Panc1 (cell line): ENCODE data around the gene TUBB1. TPM values are rescaled to one million over a fixed set of nuclear protein-coding genes. Genes with fewer than 3 reads are reported as not detected.

ENCODE experiments used
- ATAC-seq: fragments of 200-7000 bp; cut with Tn5 transposase; 2 replicates; pipeline ENCODE4 v1.9.1; 2020; ENCODE audit warnings: mild to moderate bottlenecking, moderate library complexity
- BruUV-seq: library from RNA; stranded (reverse); fragments of 400-500 nt; replicated peaks from 2 replicates; lab custom pipeline; 2021; lab: Mats Ljungman, UMichigan
- CTCF ChIA-PET: fragments of 300-600 bp; sonication (Branson Sonifier 250); formaldehyde crosslinking; loops from one replicate; lab custom pipeline; 2022; ENCODE audit warnings: antibody characterized with exemption; lab: Charles Lee
- POLR2A ChIA-PET: fragments of 300-600 bp; sonication (Branson Sonifier 250); formaldehyde crosslinking; loops from one replicate; lab custom pipeline; 2022; ENCODE audit warnings: antibody characterized with exemption; lab: Charles Lee
- DNase-seq: peaks from one replicate; pipeline ENCODE4 v3.0.0-alpha.2; 2010; ENCODE audit warnings: low read depth, low spot score
- H3K27ac ChIP-seq: 2 replicates; pipeline ENCODE4 v1.5.1; 2011; ENCODE audit warnings: mild to moderate bottlenecking, low read length, inconsistent platforms
- H3K27me3 ChIP-seq: fragments of 200-500 bp; sonication (Bioruptor generic); 2 replicates; pipeline ENCODE4 v1.6.0; 2014; ENCODE audit warnings: low read length, inconsistent platforms; ENCODE audit not compliant: control insufficient read depth, insufficient read depth
- H3K36me3 ChIP-seq: fragments of 200-500 bp; sonication (Bioruptor generic); 2 replicates; pipeline ENCODE4 v1.5.1; 2014; ENCODE audit warnings: inconsistent platforms, mild to moderate bottlenecking, low read length, moderate library complexity; ENCODE audit not compliant: control insufficient read depth, insufficient read depth
- H3K4me1 ChIP-seq: 2 replicates; pipeline ENCODE4 v1.5.1; 2011; ENCODE audit warnings: inconsistent platforms, mild to moderate bottlenecking, low read length, moderate library complexity; ENCODE audit not compliant: control insufficient read depth, insufficient read depth
- H3K4me3 ChIP-seq, 2 experiments: 2 replicates each; pipeline ENCODE4 v1.5.1; 2011 to 2012; ENCODE audit warnings: low read depth in 2 of 2, low read length in 2 of 2, mild to moderate bottlenecking in 2 of 2, inconsistent platforms in 1 of 2, moderate library complexity in 1 of 2
- H3K9me3 ChIP-seq: fragments of 200-500 bp; sonication (Bioruptor generic); 2 replicates; pipeline ENCODE4 v1.5.1; 2014; ENCODE audit warnings: low read depth, mild to moderate bottlenecking, inconsistent platforms, low read length, moderate library complexity; ENCODE audit not compliant: control insufficient read depth, insufficient read depth
- POLR2AphosphoS5 ChIP-seq: IDR thresholded peaks from 2 replicates; pipeline ENCODE4 v1.6.1; 2012; ENCODE audit warnings: mild to moderate bottlenecking, low read depth, low read length, moderate library complexity
- SIN3A ChIP-seq: IDR thresholded peaks from 2 replicates; pipeline ENCODE4 v1.6.1; 2012; ENCODE audit warnings: low read depth, mild to moderate bottlenecking, low read length, moderate library complexity, borderline replicate concordance; ENCODE audit not compliant: insufficient read depth
- TCF7L2 ChIP-seq: IDR thresholded peaks from 2 replicates; pipeline ENCODE4 v1.6.1; 2011; ENCODE audit warnings: mild to moderate bottlenecking, low read depth, low read length, inconsistent platforms
- in situ Hi-C: cut with HindIII; loops from 2 replicates; pipeline ENCODE4 v1.10.0; 2016; ENCODE audit warnings: low sequenced_read_pairs, low pct_unique_long_range_greater_than_20kb
- intact Hi-C: fragments of 100-400 bp; cut with micrococcal nuclease; formaldehyde crosslinking; loops from one replicate; pipeline ENCODE4 v1.10.0; 2022; ENCODE audit not compliant: unreplicated experiment
- total RNA-seq: library from RNA; stranded (reverse); gene quantifications from one replicate; pipeline ENCODE4 v1.2.1, GENCODE V29; 2021; ENCODE audit not compliant: unreplicated experiment
- TF ChIP-seq, protein P1 (sequence below), 2 experiments: IDR thresholded peaks; 2 replicates each; pipeline ENCODE4 v1.6.1; 2011 to 2012; ENCODE audit warnings: low read depth in 2 of 2, control low read depth in 1 of 2, low read length in 1 of 2, mild to moderate bottlenecking in 1 of 2, moderate library complexity in 1 of 2; ENCODE audit not compliant: insufficient read depth in 1 of 2
- TF ChIP-seq, protein P2 (sequence below): fragments of 450-650 bp; IDR thresholded peaks from 2 replicates; pipeline ENCODE4 v1.5.1; 2017; ENCODE audit warnings: mild to moderate bottlenecking

TUBB1 gene
- total RNA-seq, 1 experiment from 2014 or later = not detected

DNA sequence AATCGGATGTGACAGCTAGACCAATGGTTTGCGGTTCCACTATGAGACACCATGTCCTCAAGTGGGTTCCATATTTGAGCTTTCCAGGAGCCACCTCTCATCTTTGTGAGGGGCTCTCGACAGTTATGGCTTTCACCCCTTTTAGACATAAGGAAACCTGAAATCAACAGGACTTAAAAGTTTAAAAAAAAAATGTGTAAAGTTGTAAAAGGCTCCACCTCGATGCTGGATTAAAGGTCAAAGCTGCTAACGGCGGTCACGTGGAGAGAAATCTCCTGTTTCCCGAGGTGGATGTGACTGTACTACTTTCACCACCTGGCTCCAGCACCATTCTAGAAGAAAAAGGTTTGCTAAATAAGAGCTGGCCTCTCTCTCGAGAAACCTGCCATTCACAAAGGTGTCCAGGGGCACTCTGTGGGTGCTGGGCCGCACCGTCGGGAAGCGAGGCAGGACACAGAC, 12.4 kb downstream of the TUBB1 start:
- ATAC-seq (no peak), DNase-seq (no peak)
- Histone ChIP-seq H3K27me3 (no peaks in the 10 kb centered on the region), H3K36me3 (peaks cover 66% of the 10 kb centered on the region), H3K4me3 (peak overlapping the region; percentile 91 to 93), H3K4me1 (peaks cover 40% of the 10 kb centered on the region), H3K27ac (peak overlapping the region; percentile 97), H3K9me3 (no peaks in the 10 kb centered on the region)
- CTCF ChIA-PET = interaction anchor here (0.8 to 1.1 kb wide), 3 partner anchors 56 to 465 kb away, joined by 3 to 5 read pairs (median 4); no protein-coding TSS in a partner anchor
- in situ Hi-C loops (no loop called here), intact Hi-C loops (no loop called here)
- POLR2A ChIA-PET = no interaction called here
- no peak for TF ChIP-seq POLR2AphosphoS5
- no peak for TF ChIP-seq SIN3A
- TF ChIP-seq, protein P1, sequence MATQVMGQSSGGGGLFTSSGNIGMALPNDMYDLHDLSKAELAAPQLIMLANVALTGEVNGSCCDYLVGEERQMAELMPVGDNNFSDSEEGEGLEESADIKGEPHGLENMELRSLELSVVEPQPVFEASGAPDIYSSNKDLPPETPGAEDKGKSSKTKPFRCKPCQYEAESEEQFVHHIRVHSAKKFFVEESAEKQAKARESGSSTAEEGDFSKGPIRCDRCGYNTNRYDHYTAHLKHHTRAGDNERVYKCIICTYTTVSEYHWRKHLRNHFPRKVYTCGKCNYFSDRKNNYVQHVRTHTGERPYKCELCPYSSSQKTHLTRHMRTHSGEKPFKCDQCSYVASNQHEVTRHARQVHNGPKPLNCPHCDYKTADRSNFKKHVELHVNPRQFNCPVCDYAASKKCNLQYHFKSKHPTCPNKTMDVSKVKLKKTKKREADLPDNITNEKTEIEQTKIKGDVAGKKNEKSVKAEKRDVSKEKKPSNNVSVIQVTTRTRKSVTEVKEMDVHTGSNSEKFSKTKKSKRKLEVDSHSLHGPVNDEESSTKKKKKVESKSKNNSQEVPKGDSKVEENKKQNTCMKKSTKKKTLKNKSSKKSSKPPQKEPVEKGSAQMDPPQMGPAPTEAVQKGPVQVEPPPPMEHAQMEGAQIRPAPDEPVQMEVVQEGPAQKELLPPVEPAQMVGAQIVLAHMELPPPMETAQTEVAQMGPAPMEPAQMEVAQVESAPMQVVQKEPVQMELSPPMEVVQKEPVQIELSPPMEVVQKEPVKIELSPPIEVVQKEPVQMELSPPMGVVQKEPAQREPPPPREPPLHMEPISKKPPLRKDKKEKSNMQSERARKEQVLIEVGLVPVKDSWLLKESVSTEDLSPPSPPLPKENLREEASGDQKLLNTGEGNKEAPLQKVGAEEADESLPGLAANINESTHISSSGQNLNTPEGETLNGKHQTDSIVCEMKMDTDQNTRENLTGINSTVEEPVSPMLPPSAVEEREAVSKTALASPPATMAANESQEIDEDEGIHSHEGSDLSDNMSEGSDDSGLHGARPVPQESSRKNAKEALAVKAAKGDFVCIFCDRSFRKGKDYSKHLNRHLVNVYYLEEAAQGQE (IDR thresholded peaks at IDR 0.05; ENCODE audit: insufficient read depth in 1 of 2, low read depth in 2 of 2, low read length in 1 of 2) = no peak
- BruUV-seq = no TSS peak

GRCh38 chr20:59032023-59032712, 12.9 kb downstream of the TUBB1 start, which contains the start of gene ATP5F1E:
Gene ATP5F1E, minus strand, starts transcription at chr20:59032335. Its CDS starts 84 bp downstream, at chr20:59032251.
- POLR2A ChIA-PET = interaction anchor here (0.6 to 1.0 kb wide), 3 partner anchors 11 to 1781 kb away, joined by 4 to 8 read pairs (median 4); partner anchors contain the start of gene PRELID3B
- ATAC-seq = peak; percentile 99
- BruUV-seq = no TSS peak
- Histone ChIP-seq H3K9me3 (no peaks in the 10 kb centered on the region), H3K36me3 (peaks cover 67% of the 10 kb centered on the region), H3K4me3 (peak within 1 kb of the TSS; percentile 91 to 93), H3K27me3 (no peaks in the 10 kb centered on the region), H3K4me1 (peaks cover 40% of the 10 kb centered on the region), H3K27ac (peak within 1 kb of the TSS; percentile 97)
- peak; percentile 41 for DNase-seq
- intact Hi-C loops (no loop called here), in situ Hi-C loops (no loop called here)
- CTCF ChIA-PET = interaction anchor here (0.5 to 1.1 kb wide), 5 partner anchors 12 to 464 kb away, joined by 3 to 7 read pairs (median 4); no protein-coding TSS in a partner anchor
- TF ChIP-seq SIN3A (peak; percentile 80; the same call in 1 of the 2 replicates), POLR2AphosphoS5 (peak; percentile 94), TCF7L2 (no peak)
- TF ChIP-seq, protein P1 (IDR thresholded peaks at IDR 0.05; ENCODE audit: insufficient read depth in 1 of 2, low read depth in 2 of 2, low read length in 1 of 2) = no peak
- TF ChIP-seq, protein P2, sequence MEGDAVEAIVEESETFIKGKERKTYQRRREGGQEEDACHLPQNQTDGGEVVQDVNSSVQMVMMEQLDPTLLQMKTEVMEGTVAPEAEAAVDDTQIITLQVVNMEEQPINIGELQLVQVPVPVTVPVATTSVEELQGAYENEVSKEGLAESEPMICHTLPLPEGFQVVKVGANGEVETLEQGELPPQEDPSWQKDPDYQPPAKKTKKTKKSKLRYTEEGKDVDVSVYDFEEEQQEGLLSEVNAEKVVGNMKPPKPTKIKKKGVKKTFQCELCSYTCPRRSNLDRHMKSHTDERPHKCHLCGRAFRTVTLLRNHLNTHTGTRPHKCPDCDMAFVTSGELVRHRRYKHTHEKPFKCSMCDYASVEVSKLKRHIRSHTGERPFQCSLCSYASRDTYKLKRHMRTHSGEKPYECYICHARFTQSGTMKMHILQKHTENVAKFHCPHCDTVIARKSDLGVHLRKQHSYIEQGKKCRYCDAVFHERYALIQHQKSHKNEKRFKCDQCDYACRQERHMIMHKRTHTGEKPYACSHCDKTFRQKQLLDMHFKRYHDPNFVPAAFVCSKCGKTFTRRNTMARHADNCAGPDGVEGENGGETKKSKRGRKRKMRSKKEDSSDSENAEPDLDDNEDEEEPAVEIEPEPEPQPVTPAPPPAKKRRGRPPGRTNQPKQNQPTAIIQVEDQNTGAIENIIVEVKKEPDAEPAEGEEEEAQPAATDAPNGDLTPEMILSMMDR = no peak
